Upper lobe of left lung (tissue), 4 donors: Measurements from ENCODE around the gene TMEM38B.

Experiments
- CTCF ChIP-seq, 6 experiments: fragments of 450-650 bp in 4 of 6; fragments of 200-600 bp in 2 of 6; sonication (generic) in 2 of 6; IDR thresholded peaks; one replicate each; pipeline ENCODE4 v1.5.1; 2016 to 2019; ENCODE audit warnings: antibody characterized with exemption in 6 of 6
- EP300 ChIP-seq, 4 donors: sonication (generic); formaldehyde crosslinking; IDR thresholded peaks; one replicate each; pipeline ENCODE4 v1.5.1; 2017; ENCODE audit warnings: antibody characterized with exemption in 4 of 4, control low read depth in 2 of 4
- POLR2AphosphoS5 ChIP-seq, 2 donors: sonication (generic); formaldehyde crosslinking; IDR thresholded peaks; one replicate each; pipeline ENCODE4 v1.5.1; 2017; ENCODE audit warnings: antibody characterized with exemption in 2 of 2

- no peak for TF ChIP-seq CTCF (IDR thresholded peaks at IDR 0.05)
- TF ChIP-seq POLR2AphosphoS5 (IDR thresholded peaks at IDR 0.05), result no peak
- TF ChIP-seq EP300 (IDR thresholded peaks at IDR 0.05), result no peak
Observed at GRCh38 chr9:105816981-105817380, 122.6 kb downstream of the TMEM38B start.
